SK-N-DZ (cell line): ENCODE measurements around the gene SLC39A11.
"Not testable (repeated sequence)": the region's sequence is repeated elsewhere in the genome, so short reads cannot be mapped to it uniquely, and the experiment has no call there.

ENCODE experiments used
- DNase-seq: peaks from one replicate; pipeline ENCODE4 v3.0.0-alpha.2; 2015; ENCODE audit warnings: low spot score

The SLC39A11 gene

DNA sequence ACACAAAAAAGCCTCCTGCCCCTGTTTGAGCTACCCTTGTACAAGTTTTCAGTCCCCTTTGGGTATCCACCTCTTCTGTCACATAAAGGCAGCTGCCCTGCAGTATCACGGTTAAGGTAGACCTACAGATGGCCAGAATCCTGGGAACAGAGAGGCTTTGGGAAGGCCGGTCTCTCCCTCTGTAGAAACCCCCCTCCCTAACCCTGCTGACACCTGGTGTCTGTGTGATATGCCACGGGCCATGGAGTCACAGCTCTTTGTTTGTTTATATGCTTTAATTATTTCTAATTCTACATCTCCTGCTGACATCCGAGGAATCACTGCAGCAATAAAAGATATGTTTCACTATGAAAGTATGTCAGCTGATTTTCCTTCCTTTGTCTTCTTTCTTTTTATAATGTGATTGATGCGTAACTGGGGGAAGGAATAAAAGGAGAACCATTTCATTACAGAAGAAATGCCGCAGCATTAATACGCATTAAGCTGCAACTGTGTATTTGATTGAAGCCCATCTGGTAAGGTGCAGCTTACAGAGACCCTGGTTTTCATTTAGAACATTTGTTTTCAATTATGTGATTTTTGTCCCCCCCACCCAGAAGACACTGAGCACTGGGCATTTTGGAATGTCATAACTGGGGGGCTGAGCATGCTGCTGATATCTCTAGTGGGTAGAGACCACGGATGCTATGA is 142.1 kb downstream of the SLC39A11 start:
- no peak for DNase-seq

DNA sequence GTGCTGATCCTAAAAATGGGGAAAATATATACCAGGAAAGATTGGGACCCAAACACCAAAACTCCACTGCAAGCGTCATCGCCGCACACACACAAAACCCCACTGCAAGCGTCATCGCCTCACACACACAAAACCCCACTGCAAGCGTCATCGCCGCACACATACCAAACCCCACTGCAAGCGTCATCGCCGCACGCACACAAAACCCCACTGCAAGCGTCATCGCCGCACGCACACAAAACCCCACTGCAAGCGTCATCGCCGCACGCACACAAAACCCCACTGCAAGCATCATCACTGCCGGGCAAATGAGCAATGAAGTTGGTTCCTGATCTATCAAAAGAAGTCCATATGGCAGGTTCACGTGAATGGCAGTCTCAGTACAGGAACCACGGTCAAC is 144.4 kb downstream of the SLC39A11 start:
- DNase-seq, result no peak

DNA sequence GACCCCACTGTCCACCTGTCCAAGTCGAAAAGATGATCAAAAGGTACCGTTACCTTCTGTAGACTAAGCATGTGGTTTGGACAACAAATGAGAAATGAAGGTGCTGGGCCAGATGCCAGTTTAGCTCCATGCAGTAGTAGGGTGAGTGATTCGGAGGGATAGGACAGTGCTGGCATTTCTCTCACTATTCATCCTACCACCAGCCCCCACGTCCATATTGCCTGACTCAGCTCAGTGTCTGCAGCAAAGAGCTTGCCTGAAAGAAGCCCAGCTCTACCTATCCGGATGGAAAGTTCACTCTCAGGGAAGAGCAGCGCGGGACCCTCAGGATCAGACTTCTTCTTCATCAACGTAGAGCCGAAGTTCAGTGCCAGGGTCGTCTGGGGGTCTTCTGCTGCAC is 145.0 kb downstream of the SLC39A11 start:
- DNase-seq, result no peak

DNA sequence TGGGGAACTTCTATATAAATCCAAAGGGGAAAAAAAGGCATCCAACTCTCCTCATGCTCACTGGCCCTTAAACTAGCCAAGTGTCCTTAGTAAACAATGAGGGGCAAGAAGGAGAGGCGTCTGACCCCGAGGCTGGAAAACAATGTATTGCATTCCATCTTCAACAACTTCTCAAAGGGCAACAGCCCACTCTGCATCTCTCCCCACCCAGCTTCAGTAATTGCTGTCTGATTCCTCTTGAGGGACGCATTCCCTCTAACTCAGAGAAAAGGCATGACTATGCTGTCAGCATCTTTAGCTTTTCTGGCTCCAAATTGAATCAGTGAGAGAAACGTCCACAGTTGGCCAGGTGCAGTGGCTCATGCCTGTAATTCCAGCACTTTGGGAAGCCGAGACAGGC is 145.8 kb downstream of the SLC39A11 start:
- no peak for DNase-seq

DNA sequence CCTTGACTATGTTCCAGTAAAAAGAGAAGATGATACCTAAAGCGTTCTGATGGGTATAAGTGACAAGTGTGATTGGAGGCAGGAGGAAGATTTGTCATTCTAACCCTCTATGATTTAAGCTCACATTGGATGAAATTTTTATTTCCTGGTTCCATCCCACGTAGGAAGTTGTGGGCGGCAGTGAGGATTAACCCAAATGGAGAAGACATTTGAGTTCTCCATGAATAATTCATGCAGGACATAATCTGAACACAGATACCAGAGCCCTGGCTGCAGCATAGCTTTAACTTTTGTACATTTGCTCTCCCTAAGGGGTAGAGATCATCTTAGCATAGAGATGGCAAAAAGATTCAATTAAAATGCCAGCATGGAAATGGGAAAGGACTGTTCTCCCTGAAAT is 146.3 kb downstream of the SLC39A11 start:
- no peak for DNase-seq

DNA sequence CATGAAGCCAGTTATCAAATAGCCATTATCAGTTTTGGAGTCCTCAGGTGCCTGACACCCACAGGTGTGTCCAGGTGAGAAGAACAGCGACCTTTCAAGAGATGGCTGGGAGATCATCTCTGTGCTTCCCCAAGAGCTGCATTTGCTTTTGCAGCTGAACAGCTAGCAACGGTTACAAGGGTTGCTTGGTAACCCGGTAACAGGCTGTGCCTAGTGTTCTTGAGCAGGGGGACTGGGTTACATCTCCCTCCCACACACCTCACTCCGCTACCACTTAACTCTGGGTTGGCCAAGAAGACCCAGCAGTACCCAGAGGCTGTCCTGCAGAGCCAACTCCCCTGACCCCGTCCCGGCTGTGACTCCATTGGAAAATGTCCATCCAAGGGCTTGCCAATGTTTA is 147.0 kb downstream of the SLC39A11 start:
- DNase-seq, result no peak

DNA sequence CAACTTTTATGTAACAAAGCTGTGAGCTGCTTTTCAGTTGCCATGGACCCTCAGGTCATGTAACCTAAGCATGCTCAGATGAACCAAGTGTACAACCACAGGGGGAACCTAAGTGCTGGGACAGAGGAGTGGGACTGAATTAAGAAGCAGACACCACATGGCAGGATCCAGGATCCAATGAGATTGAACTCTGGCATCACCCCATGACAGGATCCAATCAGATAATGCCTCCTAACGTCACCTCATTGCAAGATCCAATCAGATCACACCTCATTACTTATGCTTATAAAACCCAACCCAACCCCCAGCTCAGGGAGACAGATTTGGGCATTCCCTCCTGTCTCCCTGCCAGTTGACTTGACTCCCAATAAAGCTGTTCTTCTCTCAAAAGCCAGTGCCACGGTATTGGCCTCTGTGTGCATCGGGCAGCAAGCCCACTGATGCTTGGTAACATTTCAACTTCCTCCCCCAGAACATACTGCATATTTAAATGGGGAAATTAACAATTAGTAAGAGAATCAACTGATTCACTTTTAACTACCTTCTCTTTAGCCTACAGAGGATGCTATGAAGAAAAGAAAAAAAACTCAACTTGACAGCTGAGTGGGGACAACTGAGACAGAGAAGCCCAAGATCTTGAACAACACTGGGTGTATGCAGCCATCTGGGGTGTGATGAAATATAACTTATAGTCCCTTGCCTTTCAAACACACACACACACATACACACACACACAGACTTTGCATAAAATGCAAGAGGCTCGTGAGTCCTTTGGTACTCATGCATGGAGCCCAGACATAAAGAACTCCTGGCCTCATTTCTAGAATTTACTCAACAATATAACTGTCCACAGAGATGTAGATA is 148.4 kb downstream of the SLC39A11 start:
- peak; percentile 45 for DNase-seq

DNA sequence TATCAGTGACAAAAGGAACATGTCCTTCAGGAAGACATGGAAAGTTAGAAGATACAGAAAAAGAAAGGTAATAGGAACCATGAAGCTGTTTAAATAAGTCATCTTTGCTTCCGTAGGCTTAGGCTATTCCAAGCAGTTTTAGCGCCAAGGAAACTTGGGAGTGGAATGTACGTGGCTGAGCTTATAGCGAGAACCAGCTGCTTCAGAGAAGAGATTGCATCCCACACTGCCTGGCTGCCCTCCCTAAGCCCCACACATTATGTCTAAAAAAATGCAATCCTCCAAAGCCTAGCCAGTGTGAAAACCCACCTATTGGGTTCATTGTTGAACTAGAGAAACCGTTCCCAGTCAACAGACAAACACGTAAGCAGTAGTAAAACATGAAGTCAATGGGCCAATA is 149.9 kb downstream of the SLC39A11 start:
- no peak for DNase-seq

DNA sequence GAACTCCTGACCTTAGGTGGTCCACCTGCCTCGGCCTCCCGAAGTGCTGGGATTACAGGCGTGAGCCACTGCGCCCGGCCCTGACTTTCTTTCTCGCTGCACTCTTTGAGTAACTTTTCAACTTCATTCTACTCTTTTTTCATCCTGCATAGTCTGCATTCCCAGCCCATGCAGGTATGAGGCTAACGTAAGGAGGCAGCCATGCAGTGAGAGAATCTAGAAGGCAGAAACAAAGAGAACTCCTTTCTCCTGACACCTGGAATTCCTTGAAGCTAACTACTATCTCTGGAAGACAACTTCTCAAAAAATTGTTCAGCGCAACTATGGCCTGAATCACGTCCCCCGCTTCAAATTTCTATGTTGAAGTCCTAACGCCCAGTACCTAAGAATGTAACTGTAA is 152.0 kb downstream of the SLC39A11 start:
- DNase-seq, result no peak

DNA sequence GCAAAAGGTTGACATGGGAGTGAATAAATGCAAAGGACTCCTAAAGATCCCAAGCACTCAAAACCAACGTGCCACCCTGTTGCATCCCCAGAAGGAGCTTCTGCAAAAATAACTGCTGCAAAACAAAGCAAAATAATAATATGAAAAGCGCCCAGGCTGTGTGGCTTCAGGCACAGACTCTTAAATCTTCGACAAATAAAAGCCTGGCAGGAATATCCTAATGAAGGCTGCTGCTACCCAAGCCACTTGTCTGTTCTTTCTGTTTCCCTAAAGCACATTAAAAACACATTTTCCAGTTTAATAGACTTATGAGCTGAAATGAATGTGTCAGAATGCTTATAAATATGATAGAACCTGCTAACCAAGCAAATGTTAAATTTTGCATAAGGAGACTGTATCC is 154.0 kb downstream of the SLC39A11 start:
- no peak for DNase-seq

DNA sequence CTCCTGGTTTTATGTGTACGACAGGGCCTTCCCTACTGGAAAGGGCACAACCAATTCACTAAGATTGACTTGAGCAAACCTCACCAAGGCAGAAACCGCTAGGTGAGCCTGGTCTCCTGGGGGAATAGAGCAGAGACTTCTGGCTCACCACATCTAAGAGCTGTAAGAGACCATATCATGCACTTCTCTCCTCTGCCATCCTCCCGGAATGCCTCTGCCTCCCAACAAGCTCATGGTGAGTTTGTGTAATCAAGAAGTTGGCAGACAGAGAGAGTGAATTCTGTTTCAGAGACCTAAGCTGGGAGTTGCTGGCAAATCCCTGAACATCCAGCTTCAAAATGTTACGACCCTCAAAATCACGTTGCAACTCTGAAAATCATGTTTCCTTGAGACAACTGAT is 154.8 kb downstream of the SLC39A11 start:
- DNase-seq, result no peak

DNA sequence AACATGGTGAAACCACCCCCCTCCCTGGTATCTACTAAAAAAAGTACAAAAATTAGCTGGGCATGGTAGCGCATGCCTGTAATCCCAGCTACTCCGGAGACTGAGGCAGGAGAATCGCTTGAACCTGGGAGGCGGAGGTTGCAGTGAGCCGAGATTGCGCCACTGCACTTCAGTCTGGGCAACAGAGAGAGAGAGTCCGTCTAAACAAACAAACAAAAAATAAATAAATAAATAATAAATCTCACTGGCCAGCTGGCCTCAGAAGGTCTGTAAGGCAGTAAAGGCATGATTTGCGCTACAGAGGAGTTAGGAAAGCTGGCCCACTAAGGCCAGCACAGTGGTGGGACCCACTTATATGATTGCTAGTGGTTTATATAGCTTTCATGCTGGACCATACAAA is 155.2 kb downstream of the SLC39A11 start:
- not testable (repeated sequence) for DNase-seq

DNA sequence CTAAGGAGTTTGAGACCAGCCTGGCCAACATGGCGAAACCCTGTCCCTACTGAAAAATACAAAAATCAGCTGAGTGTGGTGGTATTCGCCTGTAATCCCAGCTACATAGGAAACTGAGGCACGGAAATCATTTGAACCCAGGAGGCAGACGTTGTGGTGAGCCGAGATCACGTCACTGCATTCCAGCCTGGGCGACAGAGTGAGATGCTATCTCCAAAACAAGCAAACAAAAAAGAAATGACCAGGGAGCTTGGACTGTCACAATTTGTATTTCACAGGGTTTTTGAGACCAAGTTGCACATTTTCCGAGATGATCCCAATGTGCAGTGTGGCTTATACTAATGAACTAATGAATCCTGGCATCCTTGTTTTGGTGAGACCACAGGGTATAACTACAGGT is 156.5 kb downstream of the SLC39A11 start:
- no peak for DNase-seq

DNA sequence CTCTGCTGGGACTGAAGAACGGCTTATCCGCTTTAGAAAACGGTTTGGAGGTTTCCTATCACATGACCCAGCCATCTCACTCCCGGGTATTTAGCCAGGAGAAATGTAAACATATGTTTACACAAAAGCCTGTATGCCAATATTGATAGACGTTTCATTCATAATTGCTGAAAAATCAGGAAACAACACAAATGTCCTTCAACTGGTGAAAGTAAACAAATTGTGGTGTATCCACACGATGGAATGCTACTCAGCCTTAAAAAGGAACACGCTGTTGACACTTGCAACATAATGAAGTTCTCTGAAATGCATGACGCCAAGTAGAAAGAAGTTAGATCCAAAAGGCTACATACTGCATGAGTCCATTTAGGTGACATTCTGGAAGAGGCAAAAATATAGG is 157.6 kb downstream of the SLC39A11 start:
- no peak for DNase-seq

DNA sequence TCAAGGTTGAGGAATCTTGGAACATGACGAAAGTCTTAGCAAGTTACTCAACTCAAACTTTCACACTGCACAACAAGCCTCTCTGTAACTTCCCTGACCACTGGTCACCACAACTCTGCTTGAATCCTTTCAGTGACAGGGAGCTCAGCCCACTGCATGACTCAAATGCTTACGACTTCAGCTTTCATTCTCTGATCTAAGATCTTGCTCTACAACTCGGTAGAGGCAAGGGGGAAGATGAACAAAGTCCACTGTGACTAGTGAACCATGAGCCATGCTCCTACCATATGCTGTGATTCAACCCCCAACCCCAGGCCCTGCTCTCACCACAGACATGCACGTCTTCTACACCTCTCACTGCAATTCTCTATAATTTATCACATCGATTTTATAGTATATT is 160.9 kb downstream of the SLC39A11 start:
- no peak for DNase-seq

DNA sequence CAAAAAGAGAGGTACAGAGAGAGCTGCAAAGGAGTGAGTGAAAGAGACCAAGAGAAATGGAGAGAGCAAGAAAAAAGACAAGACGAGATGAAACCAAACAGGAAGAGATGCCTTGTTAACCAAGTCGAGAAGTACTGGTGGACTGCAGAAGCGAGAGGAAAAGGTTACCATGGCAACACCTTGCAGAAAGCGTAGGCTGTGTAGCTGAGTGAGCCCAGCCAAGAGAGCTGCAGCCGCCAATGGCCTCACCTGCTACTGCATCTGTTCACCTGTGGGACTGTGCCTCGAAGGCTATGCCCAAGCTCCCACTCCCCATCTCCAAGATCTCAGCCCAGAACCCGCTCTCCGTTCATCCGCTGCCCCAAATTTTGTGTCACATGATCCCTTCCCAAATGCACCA is 161.3 kb downstream of the SLC39A11 start:
- DNase-seq, result no peak

DNA sequence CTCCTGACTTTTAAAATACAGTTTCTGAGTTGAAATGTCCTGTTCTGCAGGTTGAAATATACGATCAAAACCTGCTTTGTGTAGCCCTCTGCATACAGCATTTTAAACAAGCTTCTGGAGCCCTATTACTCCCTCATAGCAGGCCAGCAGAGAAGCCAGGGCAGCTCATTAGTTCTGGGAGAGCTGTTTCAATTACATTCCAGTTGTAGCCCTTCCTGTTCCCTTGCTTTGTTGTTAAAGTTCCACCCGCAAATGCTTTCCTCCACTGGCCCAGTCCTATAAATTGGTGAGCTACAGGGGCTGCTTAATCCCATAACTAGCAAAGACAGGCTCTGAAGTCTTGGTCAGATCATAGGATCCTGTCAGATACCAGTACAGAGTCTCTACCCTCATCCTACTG is 162.5 kb downstream of the SLC39A11 start:
- DNase-seq, result no peak

DNA sequence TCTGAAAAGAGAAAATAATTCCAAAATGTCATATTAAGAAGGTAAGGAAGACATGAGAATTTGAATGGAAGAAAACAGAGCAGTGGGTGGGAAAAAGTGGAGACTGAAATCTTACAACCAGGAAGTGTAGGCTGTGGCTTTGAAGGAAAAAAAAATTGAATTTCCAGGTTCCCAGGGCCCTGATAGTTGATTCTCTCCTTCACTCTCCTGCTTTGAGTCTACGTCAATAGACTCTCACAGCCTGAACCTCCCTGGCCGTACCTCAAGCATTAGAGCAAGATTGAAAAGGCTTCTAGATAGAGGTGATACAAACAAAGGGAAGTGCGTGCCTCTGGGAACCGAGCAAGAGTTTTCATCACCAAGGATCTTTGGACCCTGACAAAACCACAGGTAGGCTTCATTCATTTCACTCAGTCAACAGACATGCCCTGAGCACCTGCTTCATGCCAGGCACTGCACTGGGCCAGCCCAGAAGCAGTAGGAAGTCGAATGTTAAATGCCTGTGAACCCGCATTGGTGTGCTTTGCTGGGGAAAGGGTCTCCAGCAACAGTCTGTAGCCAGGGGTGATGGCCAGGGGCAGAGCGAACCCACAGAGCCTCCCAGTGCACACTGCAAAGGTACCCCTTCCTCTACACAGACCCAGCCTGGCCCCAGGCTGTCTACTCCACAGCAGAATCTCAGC is 163.9 kb downstream of the SLC39A11 start:
- no peak for DNase-seq

DNA sequence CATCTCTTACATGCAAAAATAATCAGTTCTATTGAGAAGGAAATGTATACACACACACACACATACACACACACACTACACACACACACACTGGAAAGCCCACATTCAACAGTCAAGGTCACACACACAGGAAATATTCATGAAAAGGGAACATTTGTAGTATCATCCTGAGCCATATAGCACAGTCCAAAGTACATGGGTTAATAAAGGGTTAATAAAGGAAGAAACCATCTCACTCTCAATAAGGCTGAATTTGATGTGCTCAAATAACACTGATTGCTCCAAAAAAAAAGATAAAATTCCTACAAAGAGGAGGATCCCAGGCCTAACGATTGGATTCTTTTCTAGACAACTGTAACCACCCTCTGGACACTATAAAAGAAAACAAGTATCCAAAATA is 164.7 kb downstream of the SLC39A11 start:
- DNase-seq, result no peak

DNA sequence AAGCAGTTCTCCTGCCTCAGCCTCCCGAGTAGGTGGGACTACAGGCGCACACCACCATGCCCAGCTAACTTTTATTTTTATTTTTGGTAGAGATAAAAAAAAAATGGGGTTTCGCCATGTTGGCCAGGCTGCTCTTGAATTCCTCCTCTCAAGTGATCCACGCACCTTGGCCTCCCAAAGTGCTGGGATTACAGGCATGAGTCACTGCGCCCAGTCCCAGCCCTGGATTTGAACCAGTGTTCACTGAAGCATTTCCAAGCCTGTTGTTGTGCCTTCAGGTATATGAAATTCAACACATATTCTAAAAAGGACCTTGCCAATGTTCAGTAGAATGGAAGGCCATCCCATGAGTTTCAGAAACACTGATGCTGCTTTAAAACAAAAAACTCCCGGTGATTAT is 165.3 kb downstream of the SLC39A11 start:
- no peak for DNase-seq

DNA sequence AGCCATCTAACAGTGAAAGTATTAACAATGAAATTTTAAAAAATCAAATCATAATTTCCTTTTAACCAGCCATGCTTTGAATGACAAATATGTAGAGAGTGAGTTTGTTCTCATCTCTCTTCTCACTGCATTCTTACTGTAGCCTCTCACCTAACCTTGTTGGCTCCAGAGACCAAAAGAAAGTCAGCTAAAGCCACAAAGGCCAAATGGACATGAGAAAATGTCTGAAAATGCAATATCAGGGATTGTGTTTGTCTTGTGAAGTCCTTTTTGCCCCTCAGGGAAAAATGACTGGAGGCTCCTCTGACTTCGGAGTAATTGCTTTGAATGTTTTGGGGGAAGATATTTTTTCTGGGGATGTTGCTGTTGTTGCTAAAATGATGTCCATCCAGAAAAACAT is 166.3 kb downstream of the SLC39A11 start:
- DNase-seq, result no peak

DNA sequence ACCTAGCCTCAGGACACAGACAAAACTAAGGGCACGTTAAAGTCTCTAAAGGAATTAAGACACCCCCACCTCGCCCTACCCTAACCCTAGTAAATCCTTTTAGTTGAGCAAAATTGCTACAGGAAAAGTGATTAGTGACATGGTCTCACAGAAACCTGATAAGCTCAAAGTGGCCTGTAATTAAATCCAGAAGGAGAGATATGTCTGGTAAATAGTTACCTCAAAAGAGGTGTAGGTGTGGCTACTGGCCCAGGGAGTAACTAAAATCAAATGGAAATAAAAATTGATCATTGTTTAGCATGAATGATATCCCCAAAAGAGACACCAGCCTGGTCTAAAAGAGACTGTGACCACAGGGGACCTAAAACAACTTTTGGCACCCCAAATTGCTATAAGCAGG is 168.3 kb downstream of the SLC39A11 start:
- peak; percentile 68 for DNase-seq

DNA sequence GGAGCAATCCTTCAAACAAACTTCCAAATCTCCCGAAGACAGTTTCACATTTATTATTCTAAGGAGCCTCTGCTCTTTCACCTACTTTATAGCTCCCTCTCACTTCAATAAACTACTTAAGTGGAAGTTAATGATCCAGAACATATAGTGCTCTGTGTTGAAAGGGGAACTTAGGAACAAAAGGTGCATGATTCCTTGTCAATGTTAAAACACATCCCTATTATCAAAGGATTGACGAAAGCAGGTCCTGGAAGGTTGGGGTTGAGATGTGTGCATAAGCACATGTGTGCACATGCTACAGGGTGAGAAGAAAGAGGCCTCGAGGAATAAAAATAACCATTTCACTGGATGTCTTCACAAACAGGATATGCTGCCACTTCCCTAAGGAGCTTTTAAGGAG is 170.3 kb downstream of the SLC39A11 start:
- no peak for DNase-seq
